NCI-H2227 (cell line): ENCODE measurements around the gene CNTNAP2.
"Not testable (repeated sequence)": the region's sequence is repeated elsewhere in the genome, so short reads cannot be mapped to it uniquely, and the experiment has no call there.

ENCODE experiments used
- DNase-seq: peaks from one replicate; lab custom pipeline; 2025; ENCODE audit not compliant: unreplicated experiment; lab: John Stamatoyannopoulos, UW

The CNTNAP2 gene

GRCh38 chr7:146865696-146866095 is 749.1 kb downstream of the CNTNAP2 start:
- DNase-seq, result no peak

GRCh38 chr7:146874722-146875121 is 758.1 kb downstream of the CNTNAP2 start:
- DNase-seq, result no peak

GRCh38 chr7:146875237-146875785 is 758.7 kb downstream of the CNTNAP2 start:
- no peak for DNase-seq

GRCh38 chr7:146875981-146876380 is 759.4 kb downstream of the CNTNAP2 start:
- no peak for DNase-seq

GRCh38 chr7:146876411-146876810 is 759.8 kb downstream of the CNTNAP2 start:
- no peak for DNase-seq

- DNase-seq, result no peak
Observed at GRCh38 chr7:146878901-146879300, 762.3 kb downstream of the CNTNAP2 start.

DNA sequence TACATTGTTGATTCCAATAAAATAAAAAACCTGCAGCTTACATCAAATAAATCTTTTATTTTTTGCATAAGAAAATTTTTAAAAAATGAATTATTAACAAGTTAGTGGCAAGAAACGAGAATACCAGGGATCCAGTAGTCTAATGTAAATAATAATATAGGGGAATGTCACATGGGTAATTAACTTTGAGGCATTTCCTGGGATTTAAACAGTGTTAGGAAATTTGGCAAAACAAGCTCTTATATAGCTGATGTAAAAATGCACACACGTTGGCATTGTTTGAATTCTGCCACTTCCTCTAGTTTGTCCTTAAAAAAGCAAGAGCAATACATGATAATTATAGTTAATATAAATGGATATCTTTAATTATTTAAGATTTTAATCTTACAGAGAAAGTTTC is 768.6 kb downstream of the CNTNAP2 start:
- DNase-seq, result no peak

DNA sequence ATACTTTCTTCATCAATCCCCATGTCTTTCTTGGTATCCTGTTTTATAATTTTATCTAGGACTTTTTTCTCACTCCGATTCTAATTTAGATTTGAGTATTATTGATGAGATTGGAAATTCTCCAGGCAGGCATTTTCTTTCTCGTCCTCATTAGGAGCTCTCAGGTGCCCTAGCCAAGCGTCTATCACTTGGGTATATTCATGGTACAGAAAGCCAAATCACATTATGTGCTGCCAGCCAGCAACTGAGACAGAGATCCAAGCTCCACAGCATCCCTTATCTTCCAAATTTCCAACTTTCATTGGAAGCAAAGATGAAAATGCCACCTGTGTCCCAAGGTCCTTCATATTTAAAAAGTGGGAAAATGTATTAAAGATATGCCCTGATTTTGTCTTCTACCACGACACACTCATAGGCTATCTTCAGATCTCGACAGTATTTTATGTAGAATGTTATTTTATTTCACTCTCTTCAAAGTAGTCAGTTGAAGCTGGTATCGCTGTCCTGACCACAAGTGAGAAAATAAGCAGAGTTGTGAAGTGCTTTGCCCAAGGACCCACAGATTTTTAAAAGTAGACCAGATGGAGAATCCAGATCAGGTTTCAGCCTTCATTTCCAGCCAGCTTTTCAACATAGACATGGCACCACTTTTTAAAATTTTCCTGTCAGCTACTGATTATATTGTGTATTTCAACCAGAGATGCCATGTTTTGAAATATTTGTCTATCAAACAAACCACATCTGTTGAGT is 773.4 kb downstream of the CNTNAP2 start:
- DNase-seq, result no peak

DNA sequence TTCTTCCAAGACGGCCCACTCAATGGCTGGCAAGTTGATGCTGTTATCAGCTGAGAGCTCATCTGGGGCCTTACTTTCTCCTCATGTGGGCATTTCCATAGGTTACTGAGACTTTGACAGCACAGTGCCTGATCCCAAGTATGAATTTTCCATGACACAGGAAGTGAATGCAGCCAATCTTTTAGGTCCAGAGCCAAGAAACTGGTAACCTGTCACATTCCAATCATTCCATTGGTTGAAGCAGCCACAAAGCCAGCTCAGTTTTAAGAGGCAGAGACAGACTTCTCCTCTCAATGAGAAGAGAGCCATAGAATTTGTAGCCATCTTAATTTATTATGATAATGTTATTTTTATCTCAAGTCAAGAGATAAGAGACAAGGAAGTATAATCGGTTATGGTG is 775.5 kb downstream of the CNTNAP2 start:
- no peak for DNase-seq

DNA sequence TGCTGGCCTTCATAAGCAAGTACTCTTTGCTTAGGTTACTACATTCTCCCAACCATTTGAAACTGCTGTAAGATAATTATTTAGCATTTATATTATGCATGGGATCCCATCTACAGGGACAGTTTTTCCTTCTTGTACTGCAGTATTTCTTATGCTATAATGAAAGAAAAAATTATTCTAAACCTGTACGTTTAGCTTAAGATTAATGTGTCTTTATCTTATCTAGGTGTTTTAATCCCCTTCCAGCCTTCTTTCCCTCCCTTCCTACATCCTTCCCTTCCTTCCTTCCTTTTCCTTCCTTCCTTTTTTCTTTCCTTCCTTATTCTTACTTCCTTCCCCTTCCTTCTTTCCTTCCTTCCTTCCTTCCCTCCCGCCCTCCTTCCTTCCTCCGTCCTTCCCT is 778.3 kb downstream of the CNTNAP2 start:
- DNase-seq, result no peak

DNA sequence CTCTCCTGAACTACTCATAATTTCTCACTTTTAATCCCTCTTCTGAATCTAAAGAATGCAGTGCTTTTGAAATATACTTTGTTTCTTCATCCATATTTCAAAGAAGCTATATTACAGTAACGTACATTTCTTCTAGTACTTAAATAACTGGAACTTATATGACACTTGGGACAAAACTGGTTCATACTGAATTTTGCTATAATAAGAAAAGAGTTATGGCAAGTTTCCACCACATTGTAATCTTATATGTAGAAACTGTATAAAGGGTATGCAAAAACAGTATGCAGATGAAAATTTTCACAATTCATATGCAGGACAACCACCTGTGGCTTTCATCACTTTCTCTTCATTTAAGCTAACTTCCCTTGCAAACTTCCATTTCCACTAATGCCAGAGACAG is 785.7 kb downstream of the CNTNAP2 start:
- DNase-seq, result no peak

- no peak for DNase-seq
Observed at GRCh38 chr7:146902728-146903127, 786.1 kb downstream of the CNTNAP2 start.

GRCh38 chr7:146905746-146906145 is 789.1 kb downstream of the CNTNAP2 start:
- not testable (repeated sequence) for DNase-seq

DNA sequence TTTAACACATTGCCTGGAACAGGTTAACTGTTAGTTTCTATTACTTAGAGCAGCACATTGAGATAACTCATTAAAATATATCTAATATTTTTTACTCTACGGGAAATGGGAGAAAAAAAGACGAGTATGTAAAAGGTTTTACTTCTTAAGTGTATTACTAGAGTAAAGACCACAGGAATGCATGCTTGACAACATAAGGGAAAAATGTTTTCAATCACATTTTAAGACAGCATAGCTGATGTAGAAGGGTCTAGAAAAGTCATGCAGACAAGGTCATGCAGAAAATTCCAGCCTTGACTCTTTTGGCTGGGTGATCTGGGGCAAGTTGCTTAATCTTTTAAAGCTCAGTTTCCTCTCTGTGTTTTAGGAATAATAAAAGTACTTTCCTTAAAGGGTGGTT is 806.2 kb downstream of the CNTNAP2 start:
- DNase-seq, result no peak

GRCh38 chr7:146926841-146927240 is 810.2 kb downstream of the CNTNAP2 start:
- no peak for DNase-seq

DNA sequence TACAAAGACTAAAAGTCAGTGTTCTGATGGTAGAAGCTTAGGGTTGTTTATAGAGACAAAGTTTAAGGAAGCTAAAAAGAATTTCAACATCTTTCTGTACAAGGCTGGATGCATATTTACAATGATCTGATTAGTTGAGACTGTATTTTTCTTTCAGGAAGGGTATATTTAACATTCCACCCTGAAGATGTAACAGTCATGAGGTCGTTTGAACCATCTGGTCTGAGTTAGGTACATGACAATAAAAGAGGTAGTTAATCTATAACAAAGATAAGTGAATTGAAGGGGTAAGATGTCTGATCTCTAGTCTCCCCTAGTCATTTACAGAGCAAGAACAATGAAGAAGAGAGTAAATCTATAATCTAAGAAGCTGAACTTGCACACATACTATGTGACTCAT is 821.2 kb downstream of the CNTNAP2 start:
- no peak for DNase-seq

- no peak for DNase-seq
Observed at GRCh38 chr7:146943483-146943882, 826.9 kb downstream of the CNTNAP2 start.

GRCh38 chr7:146948703-146949102 is 832.1 kb downstream of the CNTNAP2 start:
- no peak for DNase-seq

DNA sequence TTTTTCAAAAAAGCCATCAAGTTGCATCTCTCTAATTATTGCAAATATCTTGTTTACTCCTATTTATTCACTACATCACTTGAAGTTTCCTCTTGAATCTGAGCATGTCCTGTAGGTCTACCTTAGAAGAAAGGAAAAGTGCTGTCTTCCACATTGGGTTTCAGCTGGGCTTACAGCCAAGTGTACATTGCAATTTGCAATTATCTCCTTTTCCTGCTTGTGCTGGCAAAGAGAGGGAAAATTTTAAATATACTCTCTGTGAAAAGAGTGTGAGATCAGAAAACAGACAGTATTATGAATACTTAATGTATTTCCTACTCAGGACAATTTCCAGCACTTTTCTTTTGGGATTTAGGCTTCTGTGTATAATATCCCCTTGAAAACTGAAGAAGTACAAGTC is 839.7 kb downstream of the CNTNAP2 start:
- DNase-seq, result peak; percentile 21

DNA sequence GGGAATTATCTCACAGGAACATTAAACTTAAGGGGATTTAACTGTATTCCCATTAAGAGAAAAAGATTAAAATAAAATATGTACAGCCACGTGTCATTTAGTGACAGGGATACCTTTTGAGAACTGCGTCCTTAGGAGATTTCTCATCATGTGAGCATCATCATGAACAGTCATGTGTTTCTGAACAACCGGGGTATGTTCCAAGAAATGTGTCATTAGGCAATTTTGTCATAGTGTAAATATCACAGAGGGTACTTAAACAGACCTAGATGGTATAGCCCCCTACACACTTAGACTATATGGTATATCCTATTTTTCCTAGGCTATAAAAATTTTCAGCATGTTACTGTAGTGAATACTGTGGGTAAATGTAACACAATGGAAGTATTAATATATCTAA is 840.3 kb downstream of the CNTNAP2 start:
- no peak for DNase-seq

DNA sequence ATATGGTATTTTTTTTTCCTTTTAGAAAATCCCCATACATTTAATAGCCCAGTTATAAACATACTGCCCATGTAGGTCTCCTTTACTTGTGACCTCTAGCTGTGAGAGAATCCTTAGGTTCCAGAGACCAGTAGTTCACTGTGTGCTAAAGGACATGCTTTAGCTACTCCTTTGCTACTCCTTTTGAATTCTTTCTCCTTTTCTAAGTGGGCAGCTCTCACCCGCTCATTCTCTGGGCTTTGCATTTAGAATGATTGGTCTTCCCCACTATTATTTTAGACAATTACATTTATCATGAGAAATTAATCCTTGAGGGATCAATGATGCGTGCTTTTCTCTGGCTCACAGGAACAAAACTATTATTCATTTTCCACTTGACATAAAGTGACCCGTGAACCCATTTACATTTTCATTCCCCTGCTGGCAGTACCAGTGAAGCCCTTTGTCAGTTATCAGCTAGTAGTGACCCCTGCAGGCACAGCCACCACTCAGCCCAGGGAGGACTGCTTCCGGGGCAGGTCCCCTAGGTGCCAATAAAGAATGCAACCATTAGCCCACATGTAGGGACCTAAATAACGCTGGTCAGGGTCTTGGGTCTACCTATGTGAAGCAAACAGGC is 844.3 kb downstream of the CNTNAP2 start:
- peak; percentile 56 for DNase-seq

DNA sequence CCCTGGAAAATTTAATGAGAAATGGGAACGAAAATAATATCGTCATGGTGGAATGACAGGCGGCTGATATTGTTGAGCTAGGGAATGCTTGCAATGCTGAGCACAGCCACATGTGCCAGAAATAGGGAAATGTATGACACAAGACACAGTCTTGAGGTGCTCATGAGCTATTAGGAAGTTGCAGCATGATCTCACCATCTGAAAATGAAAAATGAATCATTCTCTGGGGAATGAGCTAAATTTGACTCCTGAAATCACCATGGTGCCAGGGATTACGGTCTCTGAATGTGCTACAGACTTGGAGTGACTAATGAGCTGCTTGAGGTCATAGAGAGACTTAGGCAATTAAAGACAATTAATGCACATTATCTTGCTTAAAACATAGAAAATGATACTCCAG is 845.0 kb downstream of the CNTNAP2 start:
- no peak for DNase-seq

GRCh38 chr7:146966274-146966673 is 849.7 kb downstream of the CNTNAP2 start:
- DNase-seq, result no peak
